GM20431 (cell line): ENCODE results near the gene FXYD2.

Source experiments
- in situ Hi-C: fragments of 300-500 bp; cut with MseI, MboI; formaldehyde crosslinking; loops from one replicate; pipeline ENCODE4 v1.15.0; 2020; ENCODE audit warnings: low sequenced_read_pairs; ENCODE audit not compliant: unreplicated experiment

Gene FXYD2

DNA sequence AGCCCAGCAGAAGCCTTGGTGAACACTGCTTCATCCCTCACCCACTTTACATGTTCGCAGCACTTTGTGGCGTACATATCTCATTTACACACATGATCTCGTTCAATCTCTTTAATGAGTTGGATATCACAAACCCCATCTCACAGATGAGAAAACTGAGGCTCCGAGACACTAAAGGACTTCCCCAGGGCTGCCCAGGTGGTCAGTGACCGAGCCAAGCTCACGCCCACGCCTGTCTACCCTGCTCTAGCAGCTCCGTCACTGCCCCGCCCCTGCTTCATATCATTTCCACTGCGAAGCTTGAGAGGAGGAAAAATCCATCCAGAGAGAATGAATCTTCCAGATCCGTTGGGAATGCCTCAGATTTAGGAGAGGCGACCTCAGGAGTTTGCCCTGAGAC is 15.8 kb downstream of the FXYD2 start:
- in situ Hi-C loops, result no loop called here

DNA sequence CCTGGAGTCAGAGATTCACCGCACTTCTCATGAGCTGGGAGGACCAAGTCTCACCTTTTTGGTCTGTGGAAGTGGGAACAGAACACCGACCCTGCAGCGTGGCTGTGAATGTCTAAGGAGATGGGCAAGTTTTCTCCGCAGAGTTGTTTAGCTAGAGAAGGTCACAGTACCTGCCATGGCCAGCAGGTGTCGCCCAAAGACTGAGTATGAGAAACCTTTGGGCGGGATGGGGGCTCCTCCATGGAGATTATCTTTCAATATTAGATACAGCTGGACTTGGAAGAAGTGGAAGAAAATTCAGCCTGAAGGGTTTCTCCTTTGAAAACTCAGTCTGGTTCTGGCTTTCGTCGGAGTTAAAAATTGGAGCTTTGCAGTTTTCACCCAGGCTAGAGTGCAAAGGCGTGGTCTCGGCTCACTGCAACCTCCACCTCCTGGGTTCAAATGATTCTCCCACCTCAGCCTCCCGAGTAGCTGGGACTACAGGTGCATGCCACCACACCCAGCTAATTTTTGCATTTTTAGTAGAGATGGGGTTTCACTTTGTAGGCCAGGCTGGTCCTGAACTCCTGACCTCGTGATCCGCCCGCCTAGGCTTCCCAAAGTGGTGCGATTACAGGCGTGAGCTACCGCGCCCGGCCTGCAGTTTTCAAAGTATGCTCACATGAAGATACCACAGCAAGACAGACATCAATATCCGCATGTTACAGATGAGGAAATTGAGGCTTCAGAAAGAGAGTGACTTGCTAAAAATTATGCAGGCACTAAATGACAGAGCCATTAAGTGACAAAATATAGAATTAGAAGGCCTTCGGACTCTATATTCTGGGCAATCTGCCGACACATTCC is 16.8 kb downstream of the FXYD2 start:
- in situ Hi-C loops, result no loop called here

DNA sequence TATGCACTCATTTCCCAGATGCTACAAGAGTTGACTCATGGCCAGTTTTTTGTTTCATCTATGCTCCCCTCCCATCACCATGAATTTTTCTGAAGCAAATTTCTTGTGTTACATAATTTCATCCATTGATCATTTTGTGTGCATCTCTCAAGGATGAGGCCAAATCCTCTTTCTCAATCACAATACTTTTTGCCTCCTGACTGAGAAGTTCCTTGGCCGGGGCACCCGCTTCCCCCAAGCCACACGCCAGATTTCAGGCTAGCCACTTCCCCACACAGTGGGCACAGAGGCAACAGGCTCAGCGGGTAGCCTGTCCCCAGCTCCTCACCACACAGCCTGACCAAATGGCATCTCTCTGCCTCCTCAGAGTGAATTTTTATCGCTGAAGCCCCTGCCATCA is 17.7 kb downstream of the FXYD2 start:
- in situ Hi-C loops, result no loop called here

DNA sequence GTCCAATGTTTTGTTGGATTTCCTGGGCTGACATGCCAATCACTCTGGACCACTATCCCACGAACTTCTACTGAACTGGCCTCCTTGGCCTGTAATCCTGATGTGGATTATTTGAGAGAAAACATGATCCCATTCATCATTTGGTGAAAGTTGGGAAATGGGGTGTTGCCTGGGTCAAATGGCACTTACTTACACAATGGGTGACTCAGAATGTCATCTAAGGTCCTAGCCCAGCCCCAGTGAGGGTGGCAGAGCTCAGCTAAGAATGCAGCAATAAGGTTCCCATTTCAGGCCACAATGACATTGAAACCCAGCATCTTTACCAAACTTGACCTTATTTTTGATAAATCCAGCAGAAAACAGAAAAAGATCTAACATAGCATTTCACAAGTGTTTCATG is 19.5 kb downstream of the FXYD2 start:
- in situ Hi-C loops, result no loop called here

DNA sequence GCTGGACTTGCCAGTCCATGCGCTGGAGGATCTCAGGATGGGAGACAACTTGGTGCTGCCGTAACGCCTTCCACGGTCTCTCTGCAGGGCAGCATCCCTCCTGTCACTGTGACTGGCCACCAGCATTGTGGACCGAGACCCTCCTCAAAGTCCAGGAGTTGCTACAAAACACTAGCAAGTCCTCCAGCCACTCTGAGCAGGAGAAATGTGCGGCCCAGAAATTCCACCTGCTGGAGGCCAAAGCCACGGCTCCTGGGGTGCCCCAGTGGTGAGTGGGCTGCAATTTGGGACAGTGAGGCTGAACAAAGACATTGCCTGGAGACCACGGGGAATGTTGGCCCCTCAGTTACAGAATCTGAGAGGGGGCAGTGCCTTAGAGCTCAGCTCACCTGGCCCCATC is 20.6 kb downstream of the FXYD2 start:
- in situ Hi-C loops, result no loop called here

DNA sequence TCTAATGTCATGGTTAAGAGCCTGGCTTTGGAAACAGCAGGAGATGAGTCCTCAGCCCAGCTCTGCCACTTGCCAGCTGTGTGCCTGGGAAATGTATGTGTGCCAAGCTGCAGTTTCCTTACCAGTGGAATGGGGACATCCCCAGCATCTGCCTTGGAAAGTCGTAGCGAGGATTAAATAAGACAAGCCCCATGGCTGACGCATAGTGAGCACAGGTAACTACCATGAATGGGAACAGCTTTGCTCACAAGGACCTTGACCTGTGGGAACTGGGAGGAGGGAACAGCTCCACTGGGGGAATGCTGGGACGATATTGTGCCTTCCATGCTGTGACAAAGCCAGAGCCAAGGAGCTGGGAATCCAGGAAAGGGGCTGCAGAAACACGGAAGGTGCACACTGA is 24.9 kb downstream of the FXYD2 start:
- in situ Hi-C loops, result no loop called here

DNA sequence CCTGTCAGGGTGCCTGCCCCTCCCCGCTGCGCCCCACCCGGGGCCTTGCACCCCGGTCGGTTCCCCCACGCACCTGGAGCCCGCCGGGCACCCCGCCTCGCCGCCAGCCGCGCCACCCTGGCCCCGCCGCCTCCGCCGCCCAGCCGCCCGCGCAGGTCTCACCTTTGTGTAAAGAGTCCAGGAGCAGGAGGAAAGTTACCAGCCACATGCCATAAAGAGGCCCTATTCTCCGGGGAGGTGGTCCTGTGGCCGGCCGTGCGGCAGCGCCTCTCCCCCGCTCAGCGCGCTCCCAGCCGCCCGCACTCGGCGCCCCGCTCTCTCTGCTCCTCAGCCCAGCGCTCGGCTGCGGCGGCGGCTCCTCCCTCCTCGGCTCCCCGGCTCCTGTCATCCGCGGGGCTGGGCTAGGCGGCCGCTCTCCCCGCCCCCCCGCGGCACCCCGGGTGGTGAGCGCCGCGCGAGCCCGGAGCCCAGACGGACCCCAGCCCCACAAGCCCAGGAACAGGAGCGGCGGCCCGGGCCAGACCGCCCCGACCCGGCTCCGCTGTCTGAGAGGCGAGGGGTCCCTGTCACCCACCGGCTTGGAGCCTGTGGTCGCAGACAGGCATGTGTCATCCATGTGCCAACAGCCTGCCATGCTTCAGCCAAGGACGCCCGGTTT is 27.5 kb downstream of the FXYD2 start, which contains the start of gene DSCAML1:
DSCAML1 (minus strand) TSS at position 345 of the 658 bp plus-strand sequence; CDS start at position 208, 137 bp downstream.
- in situ Hi-C loops, result no loop called here

DNA sequence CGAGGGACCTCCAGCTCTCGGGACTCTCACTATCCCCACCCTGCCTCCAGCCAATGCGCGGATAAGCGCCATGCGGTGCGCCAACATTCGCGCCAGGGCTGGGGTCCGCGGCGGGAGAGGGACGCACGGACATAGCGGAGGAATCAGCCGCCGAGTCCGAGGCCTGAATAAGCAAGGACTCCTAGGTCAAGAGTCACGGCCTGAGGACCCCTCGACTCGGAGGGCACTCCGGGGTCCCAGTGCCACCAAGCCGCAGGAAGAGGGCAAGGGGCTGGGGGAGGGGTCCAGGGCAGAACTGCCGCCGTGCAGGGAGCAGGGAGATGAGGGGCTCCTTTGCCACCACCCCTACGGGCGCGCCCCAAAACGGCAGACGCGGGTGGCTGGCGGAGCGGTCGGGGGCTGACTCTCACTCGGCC is 28.1 kb downstream of the FXYD2 start:
- in situ Hi-C loops, result no loop called here

DNA sequence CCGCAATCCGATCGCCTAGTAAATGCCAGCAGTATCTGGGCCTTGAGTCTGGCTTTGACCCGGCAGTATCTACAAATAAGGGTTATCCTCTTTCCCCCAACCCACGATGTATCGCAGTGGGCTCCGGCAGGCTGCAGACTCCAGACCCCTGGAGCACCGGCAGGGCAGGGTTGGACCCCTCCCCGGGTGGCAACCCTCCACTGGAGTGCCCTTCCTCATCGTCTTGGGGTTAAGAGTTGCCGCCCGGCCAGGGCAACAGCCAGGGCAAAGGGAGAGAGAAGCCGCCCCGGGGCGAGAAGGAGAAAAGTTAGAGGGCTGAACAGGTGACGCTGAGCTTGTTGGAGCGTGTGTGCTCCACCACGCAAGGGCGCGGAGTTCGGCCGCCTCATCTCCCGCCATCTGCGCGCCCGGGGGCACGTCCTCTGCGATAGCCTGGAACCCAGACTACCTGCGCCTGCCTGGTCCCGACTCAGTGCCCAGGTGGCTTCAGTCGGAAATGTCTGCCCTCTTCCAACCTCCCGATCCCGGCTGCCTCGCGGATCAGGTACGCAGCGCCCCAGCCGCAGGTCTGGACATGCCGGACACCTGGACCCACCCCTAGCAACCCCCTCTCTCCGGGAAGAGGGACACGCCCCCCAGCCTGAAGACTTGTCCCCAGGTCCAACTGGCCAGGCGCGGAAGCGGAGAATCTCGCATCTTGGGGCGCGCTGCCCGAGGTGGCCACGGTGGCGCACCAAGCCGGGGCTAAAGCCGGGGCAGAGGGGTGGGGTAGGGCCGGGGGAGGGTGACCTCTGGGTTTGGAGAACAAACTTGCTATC is 28.7 kb downstream of the FXYD2 start:
- in situ Hi-C loops, result no loop called here

DNA sequence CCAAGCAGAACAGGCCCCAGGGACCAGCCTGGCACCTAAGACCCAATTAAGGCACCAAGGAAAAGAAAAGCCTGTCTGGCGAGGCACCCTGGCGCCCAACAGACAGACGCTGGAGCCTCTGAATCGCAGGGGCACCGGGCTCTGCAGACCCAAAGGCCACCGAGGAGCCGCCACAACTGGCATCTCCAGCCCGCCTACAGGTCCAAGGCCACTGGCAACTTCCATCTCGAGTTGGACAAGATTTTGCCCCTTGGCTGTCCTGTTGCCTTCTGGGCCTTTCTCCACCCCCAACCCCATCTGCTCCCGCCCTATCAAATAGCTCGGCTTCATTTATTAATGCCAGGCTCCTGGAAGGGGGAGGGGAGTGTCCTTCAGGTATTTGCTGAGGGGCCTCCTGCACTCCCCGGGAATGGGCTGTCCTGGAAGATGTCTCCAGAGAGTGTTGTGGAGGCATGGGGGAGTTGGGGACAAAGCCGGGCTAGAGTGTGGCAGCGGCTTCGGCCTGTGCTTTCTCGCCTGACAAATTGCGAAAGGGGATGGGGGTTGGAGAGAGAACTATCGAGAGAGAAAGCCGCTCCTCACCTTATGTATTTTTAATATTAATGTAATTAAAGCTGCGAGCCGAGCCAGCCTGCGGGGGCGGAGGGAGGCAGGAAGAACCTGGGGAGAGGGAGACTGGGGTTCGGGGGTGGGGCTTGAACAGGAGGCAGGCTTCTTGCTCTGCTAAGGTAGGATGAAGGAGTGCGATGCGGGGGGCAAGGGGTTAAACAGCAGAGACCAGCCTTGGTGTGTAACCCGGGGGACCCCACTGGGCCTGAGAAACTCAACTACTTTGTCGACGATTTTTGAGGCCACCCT is 29.5 kb downstream of the FXYD2 start:
- in situ Hi-C loops, result no loop called here

DNA sequence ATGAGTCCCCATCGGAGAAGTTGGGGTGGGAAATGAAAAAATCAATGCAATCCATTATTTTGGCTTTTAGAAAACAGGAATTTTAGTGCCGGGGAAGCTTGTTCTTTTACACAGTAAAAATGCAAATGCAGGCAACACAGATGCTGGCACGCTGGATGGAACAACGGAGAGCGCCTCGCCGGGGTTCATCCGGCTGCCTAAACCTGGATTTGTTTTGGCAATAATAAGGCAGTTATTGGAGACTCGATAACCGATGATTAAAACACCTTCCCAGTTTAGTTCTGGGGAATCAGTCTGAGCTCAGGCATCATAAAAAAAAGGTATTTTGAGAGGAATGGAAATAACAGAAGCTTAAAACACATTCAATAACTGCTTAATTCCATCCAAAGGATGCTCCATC is 30.4 kb downstream of the FXYD2 start:
- in situ Hi-C loops, result no loop called here

DNA sequence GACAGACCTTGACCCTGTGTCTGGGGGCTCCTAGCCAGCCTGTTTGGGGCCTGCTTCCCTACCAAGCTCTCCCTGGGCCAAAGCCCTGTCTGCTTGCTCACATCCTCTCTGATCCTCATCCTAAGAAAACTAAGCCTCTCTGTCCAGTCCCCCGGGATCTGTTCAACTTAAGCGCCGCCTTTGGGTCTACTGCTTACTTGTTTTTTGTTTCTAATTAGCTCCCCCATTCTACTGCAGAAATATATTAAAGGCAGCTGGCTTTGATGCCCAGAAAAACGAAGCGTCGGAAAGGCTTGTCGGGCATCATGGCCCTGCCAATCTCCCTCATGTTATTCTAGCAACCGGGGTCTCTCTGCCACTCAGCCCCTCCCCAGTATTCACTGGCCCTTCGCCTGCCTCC is 31.0 kb downstream of the FXYD2 start:
- in situ Hi-C loops, result no loop called here

DNA sequence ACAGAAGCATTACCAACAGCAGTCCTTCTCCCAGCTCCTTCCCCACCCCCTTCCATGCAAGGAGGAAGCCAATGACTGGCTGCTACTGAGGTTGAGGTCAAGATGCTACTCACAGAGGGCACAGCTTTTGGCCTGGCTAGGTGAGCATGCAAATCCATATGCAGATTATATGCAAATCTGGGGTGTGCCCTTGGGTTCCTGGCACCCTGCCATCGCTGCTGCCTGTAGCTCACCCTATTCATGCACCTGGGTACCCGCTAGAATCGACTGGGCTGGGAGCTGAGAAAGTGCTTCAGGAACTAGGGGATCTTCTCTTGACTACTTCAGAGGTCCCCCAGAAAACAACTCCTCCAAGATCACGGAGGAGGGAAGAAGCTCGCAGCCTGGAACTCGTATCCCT is 31.6 kb downstream of the FXYD2 start:
- in situ Hi-C loops, result no loop called here

DNA sequence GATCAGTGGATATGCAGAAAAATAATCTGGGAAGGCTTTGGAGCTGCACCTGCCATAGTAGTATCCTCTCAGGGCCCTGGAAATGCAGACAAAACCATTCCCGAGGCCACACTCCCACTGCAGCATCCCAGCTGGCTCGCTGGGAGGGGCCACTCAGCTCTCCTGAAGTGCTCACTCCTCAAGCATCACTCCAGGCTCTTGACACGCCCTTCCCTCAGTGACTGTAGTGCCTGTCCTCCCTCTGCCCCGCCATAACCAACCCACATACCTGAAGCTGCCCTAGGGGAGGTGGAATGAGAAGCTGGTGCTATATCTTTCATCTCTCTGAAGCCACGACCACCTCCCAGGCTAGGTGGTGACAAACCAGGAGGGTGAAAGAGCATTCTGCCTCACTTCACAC is 32.3 kb downstream of the FXYD2 start:
- in situ Hi-C loops, result no loop called here

DNA sequence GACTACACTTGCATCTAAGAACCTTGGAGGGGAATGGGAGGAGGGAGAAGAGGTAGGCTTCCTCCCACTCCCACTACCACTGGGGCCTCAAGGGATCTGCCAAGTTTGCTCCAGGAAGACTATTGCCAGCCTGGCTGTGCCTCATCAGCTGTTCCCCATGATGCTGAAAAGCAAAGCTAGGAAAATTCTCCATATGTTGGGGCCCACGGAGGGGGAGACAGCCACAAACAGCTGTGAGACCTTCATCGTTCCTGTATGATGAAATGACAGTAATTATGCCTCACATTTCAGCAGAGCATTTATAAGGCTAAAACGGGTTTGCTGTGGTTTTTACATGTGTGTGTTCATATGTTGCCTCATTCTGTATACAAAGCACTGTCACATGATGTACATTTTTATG is 34.3 kb downstream of the FXYD2 start:
- in situ Hi-C loops, result no loop called here

DNA sequence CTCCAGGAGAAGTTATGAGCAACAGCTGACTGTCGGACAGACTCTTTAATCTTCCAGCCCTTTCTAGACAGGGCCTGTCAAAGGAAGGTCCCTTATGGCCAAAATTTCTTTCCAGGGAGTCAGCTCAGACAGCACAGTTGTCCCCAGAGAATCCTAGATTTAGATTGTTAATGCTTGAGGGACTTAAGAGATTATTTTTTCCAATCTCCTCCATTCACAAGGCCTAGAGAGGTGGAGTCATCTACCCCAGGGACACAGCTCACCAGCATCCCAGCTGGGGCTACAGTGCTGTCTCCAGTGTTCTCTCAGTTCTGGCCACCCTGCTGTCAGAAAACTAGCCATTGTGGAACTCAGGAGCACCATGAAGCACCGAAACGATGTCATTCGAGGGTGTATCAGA is 35.3 kb downstream of the FXYD2 start:
- in situ Hi-C loops, result no loop called here

DNA sequence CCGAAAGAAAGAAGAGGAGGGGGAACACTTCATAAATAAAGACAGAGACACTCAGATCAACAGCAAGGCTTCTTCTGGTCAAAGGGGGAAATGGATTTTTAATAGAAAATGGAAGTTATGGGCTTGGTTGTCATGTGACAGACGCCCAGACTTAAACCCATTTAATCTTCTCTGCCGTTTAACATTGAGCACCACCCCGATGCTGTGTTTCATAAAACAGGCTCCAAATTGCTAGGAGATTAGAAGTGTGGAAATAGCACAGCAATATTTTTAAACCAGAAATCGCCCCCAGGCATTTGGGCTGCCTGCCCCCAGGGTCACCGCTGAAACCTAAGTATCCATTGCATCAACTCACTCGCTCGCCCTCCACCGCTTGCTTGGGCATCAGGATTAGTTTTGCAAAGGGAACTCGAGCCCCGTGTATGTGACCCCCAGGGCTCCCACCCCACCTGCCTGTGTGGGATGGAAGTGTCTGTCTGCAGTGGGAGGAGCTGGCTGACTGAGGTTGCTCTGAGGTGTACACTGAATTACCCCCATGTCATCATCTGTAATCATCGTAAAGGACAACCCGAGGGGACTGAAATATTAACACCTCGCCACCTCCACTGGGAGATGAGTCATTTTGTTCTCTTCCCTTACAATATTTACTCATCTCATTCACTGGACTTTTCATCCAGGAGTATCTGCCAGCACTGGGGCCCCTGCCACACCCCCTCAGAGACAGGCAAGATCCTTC is 38.2 kb downstream of the FXYD2 start:
- in situ Hi-C loops, result no loop called here

DNA sequence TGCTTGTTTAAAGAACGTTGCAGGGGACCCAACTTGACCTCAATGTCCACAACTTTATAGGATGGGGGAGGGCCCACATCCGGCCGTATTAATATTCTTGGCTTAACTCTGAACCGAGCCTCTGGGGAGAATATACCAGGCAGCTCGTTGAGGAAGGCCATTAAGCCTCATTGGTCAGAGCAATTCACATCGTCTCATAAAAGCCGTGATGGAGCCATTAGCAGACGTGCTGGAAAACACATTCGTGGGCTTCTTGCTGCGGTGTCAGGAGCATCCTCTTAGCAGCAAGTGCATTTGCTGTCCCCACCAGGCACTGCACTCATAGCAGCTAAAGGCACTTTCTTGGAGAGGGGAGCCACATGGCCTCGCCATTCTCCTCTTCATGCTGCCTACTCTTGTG is 42.4 kb downstream of the FXYD2 start:
- in situ Hi-C loops, result no loop called here

DNA sequence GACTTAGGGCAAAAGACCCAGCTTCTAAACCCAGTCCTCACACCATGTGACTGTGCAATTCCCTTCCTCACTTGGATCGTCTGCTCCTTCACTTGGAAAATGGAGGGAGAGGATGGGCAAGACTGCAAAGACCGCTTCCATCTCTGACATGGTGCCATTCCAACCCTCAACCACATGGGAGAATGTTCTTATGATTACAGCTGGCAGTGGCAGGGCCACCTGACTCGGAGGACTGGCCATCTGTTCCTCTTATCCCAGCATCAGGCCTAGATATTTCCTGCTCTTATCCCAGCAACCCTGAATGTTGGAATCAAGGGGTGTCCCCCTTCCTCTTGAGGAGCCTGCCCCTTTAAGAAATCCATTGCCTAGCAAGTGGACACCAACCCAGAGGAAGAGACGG is 42.9 kb downstream of the FXYD2 start:
- in situ Hi-C loops, result no loop called here
